Heart left ventricle (tissue), 16 donors: ENCODE data around the gene UBE2I. TPM values are rescaled to one million over a fixed set of nuclear protein-coding genes. Genes with fewer than 3 reads are reported as not detected.
"Not testable (repeated sequence)": the region's sequence is repeated elsewhere in the genome, so short reads cannot be mapped to it uniquely, and the experiment has no call there.

ENCODE experiments used
- ATAC-seq, 4 donors: fragments of 200-7000 bp; cut with Tn5 transposase; one replicate each; pipeline ENCODE4 v1.9.1; 2020 to 2022; ENCODE audit warnings: moderate library complexity in 4 of 4, mild to moderate bottlenecking in 3 of 4, moderate number of reproducible peaks in 1 of 4
- DNase-seq, 5 donors: peaks; one replicate each; pipeline ENCODE4 v3.0.0-alpha.2; 2020
- H3K27ac ChIP-seq, 12 donors: fragments of 200-600 bp; sonication (generic) in 4 of 12; one replicate each; pipeline versions ENCODE4 v1.5.0 to v1.8.0; 2016 to 2022; ENCODE audit warnings: mild to moderate bottlenecking in 2 of 12
- H3K27me3 ChIP-seq, 9 donors: fragments of 200-600 bp; sonication (generic) in 2 of 9; one replicate each; pipeline versions ENCODE4 v1.5.1 to v1.8.0; 2016 to 2022; ENCODE audit warnings: mild to moderate bottlenecking in 3 of 9
- H3K36me3 ChIP-seq, 9 donors: fragments of 200-600 bp; sonication (generic) in 2 of 9; one replicate each; pipeline versions ENCODE4 v1.5.0 to v1.8.0; 2018 to 2022; ENCODE audit warnings: mild to moderate bottlenecking in 2 of 9
- H3K4me1 ChIP-seq, 12 donors: fragments of 200-600 bp; sonication (generic) in 4 of 12; one replicate each; pipeline versions ENCODE4 v1.5.0 to v1.8.0; 2016 to 2022; ENCODE audit warnings: mild to moderate bottlenecking in 3 of 12
- H3K4me3 ChIP-seq, 12 donors: fragments of 200-600 bp; sonication (generic) in 4 of 12; one replicate each; pipeline versions ENCODE4 v1.5.0 to v1.8.0; 2017 to 2022; ENCODE audit warnings: mild to moderate bottlenecking in 9 of 12, moderate library complexity in 4 of 12
- H3K9me3 ChIP-seq, 12 donors: fragments of 200-600 bp; sonication (generic) in 4 of 12; one replicate each; pipeline versions ENCODE4 v1.5.0 to v1.8.0; 2016 to 2022; ENCODE audit warnings: mild to moderate bottlenecking in 1 of 12
- POLR2A ChIP-seq, 2 donors: fragments of 450-650 bp; IDR thresholded peaks; one replicate each; pipeline ENCODE4 v1.6.1; 2017; ENCODE audit warnings: antibody characterized with exemption in 2 of 2, mild to moderate bottlenecking in 2 of 2, moderate library complexity in 2 of 2
- WGBS, 4 donors: extraction: QIAGEN DNeasy Blood & Tissue Kit in 2 of 4; methylation state at CpG; one replicate each; pipeline versions ENCODE4 v1.1.5 to v1.1.7; 2013 to 2018; 5-methylcytosine and 5-hydroxymethylcytosine counted together
- intact Hi-C, 10 donors: fragments of 100-400 bp; cut with DNase I; formaldehyde crosslinking; loops; one replicate each; pipeline versions ENCODE4 v1.11.1 to v1.14.2; 2022
- polyA plus RNA-seq, 2 donors: library from polyadenylated mRNA; stranded (reverse); fragments of 200-250 nt; gene quantifications; one replicate each; pipeline ENCODE4 v1.2.3, GENCODE V29; 2013
- total RNA-seq, 9 donors: library from RNA; depleted of rRNA in 2 of 9; stranded (reverse); fragments of >200 nt in 2 of 9; fragmentation: NEBNext Ultra II Directional in 3 of 9; extraction: Animal tissue kit (Norgen Biotek cat#: 25700) in 3 of 9; gene quantifications; one replicate each; pipeline versions ENCODE4 v1.1.0 to v1.2.4, GENCODE V29; 2016 to 2023
- TF ChIP-seq, protein P1 (sequence below), 12 donors: fragments of 200-600 bp; sonication (generic) in 4 of 12; IDR thresholded peaks; one replicate each; pipeline versions ENCODE4 v1.5.0 to v1.8.0; 2018 to 2022; ENCODE audit warnings: antibody characterized with exemption in 12 of 12, mild to moderate bottlenecking in 5 of 12
- donor health status: ischemic (EF 13 %, LVEDD 7.1; RV severe dilation, severe dysfunction).
- donor health status: healthy with polysubstance abuse.
- donor health status: DM: no; HTN: yes; CAD: no.
- donor health status: DM: no; HTN: no; CAD: no.
- donor health status: ischemic (EF 25% LVEDD 6.9; RV normal size, moderate dysfunction).
- donor health status: ischemic (EF 25% LVEDD 5.7; RV mildly dilated, moderate dysfunction).
- donor health status: healthy.
- donor health status: DM: yes; HTN: yes; CAD: no.
- donor health status: ischemic (EF 35%, LVEDD 5.7; RV mildly dilated, moderate dysfunction).
- donor health status: nonischemic (EF 11% LVEDD 7.7; RV severe dilation, severe dysfunction).
- donor health status: DM: yes; HTN: yes; CAD: no.
- donor health status: PGD.
- donor health status: ischemic (EF 29% LVEDD 5.4; RV normal size, mild dysfunction).
- donor health status: nonischemic (EF 23%, LVEDD 6.1; RV moderate dilation, normal function).

UBE2I gene
- total and polyA plus RNA-seq, 11 donors, result 59.3 to 105 (median 82.5) TPM

DNA sequence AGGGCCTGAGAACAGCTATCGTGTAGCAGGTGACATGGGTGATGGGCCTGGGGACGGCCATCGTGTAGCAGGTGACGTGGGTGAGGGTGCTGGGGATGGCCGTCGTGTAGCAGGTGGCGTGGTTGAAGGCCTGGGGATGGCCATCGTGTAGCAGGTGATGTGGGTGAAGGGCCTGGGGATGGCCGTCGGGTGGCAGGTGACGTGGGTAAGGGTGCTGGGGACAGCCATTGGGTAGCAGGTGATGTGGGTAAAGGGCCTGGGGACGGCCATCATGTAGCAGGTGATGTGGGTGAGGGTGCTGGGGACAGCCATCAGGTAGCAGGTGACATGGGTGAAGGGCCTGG is 38.1 kb upstream of the UBE2I start:
- no peaks in the 10 kb centered on the region for H3K9me3 ChIP-seq
- H3K27ac ChIP-seq, result no peak overlapping the region
- no peak overlapping the region for H3K4me3 ChIP-seq
- WGBS, 4 donors, result 69 to 80% (median 74%) methylated on average over 12 of the region's 12 CpGs
- DNase-seq (peak in 1 of 5 donors; percentile 9), ATAC-seq (no peak)
- peaks cover 0 to 7% (median 0%) of the 10 kb centered on the region in 9 donors for H3K27me3 ChIP-seq
- no peaks in the 10 kb centered on the region for H3K36me3 ChIP-seq
- TF ChIP-seq, protein P1, sequence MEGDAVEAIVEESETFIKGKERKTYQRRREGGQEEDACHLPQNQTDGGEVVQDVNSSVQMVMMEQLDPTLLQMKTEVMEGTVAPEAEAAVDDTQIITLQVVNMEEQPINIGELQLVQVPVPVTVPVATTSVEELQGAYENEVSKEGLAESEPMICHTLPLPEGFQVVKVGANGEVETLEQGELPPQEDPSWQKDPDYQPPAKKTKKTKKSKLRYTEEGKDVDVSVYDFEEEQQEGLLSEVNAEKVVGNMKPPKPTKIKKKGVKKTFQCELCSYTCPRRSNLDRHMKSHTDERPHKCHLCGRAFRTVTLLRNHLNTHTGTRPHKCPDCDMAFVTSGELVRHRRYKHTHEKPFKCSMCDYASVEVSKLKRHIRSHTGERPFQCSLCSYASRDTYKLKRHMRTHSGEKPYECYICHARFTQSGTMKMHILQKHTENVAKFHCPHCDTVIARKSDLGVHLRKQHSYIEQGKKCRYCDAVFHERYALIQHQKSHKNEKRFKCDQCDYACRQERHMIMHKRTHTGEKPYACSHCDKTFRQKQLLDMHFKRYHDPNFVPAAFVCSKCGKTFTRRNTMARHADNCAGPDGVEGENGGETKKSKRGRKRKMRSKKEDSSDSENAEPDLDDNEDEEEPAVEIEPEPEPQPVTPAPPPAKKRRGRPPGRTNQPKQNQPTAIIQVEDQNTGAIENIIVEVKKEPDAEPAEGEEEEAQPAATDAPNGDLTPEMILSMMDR (IDR thresholded peaks at IDR 0.05), result no peak
- TF ChIP-seq POLR2A (IDR thresholded peaks at IDR 0.05), result no peak
- intact Hi-C loops, result no loop called here
- H3K4me1 ChIP-seq, result peaks cover 0 to 8% (median 0%) of the 10 kb centered on the region in 12 donors

DNA sequence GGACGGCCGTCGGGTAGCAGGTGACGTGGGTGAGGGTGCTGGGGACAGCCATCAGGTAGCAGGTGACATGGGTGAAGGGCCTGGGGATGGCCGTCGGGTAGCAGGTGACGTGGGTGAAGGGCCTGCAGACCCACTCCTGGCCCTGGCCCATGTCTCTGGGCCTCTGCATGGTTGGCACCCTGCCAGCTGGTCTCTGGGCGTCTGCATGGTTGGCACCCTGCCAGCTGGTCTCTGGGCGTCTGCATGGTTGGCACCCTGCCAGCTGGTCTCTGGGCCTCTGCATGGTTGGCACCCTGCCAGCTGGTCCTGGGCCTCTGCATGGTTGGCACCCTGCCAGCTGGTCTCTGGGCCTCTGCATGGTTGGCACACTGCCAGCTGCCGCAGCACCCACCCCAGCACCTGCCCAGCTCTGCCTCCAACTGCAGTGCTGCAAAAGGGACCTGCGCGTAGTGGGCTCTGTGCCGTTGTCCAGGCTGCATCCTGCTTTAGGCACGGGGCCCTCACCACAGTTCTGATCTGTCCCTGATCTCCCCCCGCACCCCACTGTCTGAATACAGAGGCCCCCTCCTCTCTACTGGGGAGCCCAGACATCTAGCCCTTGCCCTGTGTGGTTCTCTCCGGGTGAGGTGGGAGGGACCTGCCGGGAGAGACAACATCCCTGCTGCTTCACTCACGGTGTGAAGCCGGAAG is 37.6 kb upstream of the UBE2I start:
- WGBS, 4 donors, result 10 to 26% (median 14%) methylated on average over 8 to 19 of the region's 19 CpGs
- H3K4me1 ChIP-seq, intact Hi-C loops, H3K27ac ChIP-seq, H3K4me3 ChIP-seq, H3K9me3 ChIP-seq, H3K36me3 ChIP-seq, H3K27me3 ChIP-seq: not testable (repeated sequence)
- peak in 2 of 4 donors; percentile 16 to 62 for ATAC-seq
- DNase-seq, result peak in 2 of 5 donors; percentile 19 to 34

DNA sequence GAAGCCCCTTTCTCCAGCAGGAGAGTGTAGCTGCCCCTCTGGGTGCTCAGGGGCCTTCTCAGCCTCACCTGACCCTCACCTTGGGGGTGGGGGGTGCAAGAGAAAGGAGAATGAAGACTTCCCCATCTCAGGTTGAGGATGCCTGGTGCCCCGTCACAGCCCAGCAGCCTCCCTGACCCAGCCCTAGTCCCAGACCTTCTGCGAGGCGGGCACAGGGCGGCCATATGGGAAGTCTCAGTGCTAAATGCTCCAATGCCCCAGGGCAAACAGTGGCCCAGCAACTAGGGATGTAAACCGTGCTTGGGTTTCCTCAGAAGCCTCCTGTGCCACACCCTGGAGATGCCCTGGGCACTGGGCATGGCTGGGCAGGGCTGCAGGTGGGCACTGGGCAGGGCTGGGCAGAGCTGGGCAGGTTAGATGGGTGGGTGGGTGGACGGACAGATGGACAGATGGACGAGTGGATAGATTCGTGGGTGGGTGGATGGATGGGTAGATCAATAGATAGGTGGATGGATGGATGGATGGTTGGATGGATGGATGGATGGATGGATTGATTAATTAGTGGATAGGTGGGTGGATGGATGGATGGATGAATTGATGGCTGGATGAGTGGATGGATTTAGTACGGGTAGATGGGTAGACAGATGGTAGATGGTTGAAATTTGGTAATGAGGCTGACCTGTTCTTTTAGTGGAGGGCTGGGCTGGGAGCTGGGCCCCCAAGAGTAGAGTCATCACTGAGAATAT is 36.8 kb upstream of the UBE2I start:
- Histone ChIP-seq H3K4me3 (no peak overlapping the region), H3K4me1 (peaks cover 0 to 8% (median 0%) of the 10 kb centered on the region in 12 donors), H3K27me3 (peaks cover 0 to 16% (median 6%) of the 10 kb centered on the region in 9 donors), H3K36me3 (no peaks in the 10 kb centered on the region), H3K9me3 (no peaks in the 10 kb centered on the region), H3K27ac (no peak overlapping the region)
- ATAC-seq, result peak in 1 of 4 donors; percentile 12
- 72 to 82% (median 75%) methylated on average over 5 to 9 of the region's 9 CpGs for WGBS, 4 donors
- intact Hi-C loops, result no loop called here
- DNase-seq, result peak in 2 of 5 donors; percentile 1 to 16
- no peak for TF ChIP-seq POLR2A (IDR thresholded peaks at IDR 0.05)
- TF ChIP-seq, protein P1 (IDR thresholded peaks at IDR 0.05), result no peak

DNA sequence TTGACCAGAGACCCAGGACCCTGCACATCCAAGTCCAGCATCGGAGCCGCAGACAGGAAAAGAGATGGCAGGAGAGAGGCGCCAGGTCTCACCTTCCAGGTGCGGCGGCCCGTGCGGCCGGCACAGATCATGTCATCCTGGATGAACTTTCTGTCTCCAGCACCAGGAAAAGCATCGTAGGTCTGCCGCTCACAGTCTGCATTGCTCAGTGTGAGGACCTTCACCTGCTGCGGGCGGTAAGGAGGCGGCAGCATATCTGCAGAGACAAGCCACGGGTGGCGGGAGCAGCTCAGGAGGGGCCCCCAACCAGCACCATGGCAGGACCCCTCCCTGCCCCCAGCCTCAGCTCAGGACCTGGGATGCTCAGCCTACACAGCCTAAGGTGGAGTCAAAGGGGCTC is 35.6 kb upstream of the UBE2I start:
- ATAC-seq (no peak), DNase-seq (peak in 2 of 5 donors; percentile 8 to 11)
- intact Hi-C loops, result no loop called here
- Histone ChIP-seq H3K4me3 (no peak overlapping the region), H3K27me3 (peaks cover 0 to 21% (median 9%) of the 10 kb centered on the region in 9 donors), H3K36me3 (no peaks in the 10 kb centered on the region), H3K9me3 (no peaks in the 10 kb centered on the region), H3K27ac (no peak overlapping the region), H3K4me1 (peaks cover 0 to 8% (median 0%) of the 10 kb centered on the region in 12 donors)
- 80 to 92% (median 91%) methylated on average over 9 to 15 of the region's 15 CpGs; no CpG with 5 or more reads in 1 of the 4 donors for WGBS, 4 donors
- no peak for TF ChIP-seq POLR2A (IDR thresholded peaks at IDR 0.05)
- TF ChIP-seq, protein P1 (IDR thresholded peaks at IDR 0.05), result no peak
